CD14-positive monocyte (primary cell): Measurements from ENCODE around the gene C11orf42. TPM values are rescaled to one million over a fixed set of nuclear protein-coding genes. Genes with fewer than 3 reads are reported as not detected.

ENCODE experiments used
- DNase-seq, 3 donors: peaks; one replicate each; pipeline ENCODE4 v3.0.0-alpha.2; 2011 to 2022
- H2AFZ ChIP-seq: 2 replicates; pipeline ENCODE4 v1.6.0; 2012; ENCODE audit warnings: mild to moderate bottlenecking, low read depth, low read length, inconsistent platforms; ENCODE audit not compliant: insufficient read depth, poor library complexity, severe bottlenecking
- H3K27ac ChIP-seq, 2 donors: 1 replicate in 1 of 2; 2 replicates in 1 of 2; pipeline ENCODE4 v1.5.1; 2012 to 2013; ENCODE audit warnings: low read length in 2 of 2, control low read depth in 1 of 2, inconsistent platforms in 1 of 2, low read depth in 1 of 2, mild to moderate bottlenecking in 1 of 2
- H3K27me3 ChIP-seq, 2 donors: one replicate each; pipeline versions ENCODE4 v1.6.0 to v1.6.1; 2011 to 2013; ENCODE audit warnings: low read length in 2 of 2; ENCODE audit not compliant: control insufficient read depth in 2 of 2, insufficient read depth in 2 of 2
- H3K36me3 ChIP-seq, 2 donors: replicated peaks in 1 of 2; 1 replicate in 1 of 2; 2 replicates in 1 of 2; pipeline versions ENCODE4 v1.5.1 to v1.6.1; 2012 to 2013; ENCODE audit warnings: low read length in 2 of 2, control low read depth in 1 of 2, inconsistent platforms in 1 of 2, mild to moderate bottlenecking in 1 of 2; ENCODE audit not compliant: insufficient read depth in 2 of 2, control insufficient read depth in 1 of 2
- H3K4me1 ChIP-seq, 2 donors: 1 replicate in 1 of 2; 2 replicates in 1 of 2; pipeline versions ENCODE4 v1.5.1 to v1.6.1; 2012 to 2013; ENCODE audit warnings: low read length in 2 of 2, control low read depth in 1 of 2, inconsistent platforms in 1 of 2, mild to moderate bottlenecking in 1 of 2, moderate library complexity in 1 of 2; ENCODE audit not compliant: insufficient read depth in 2 of 2, control insufficient read depth in 1 of 2
- H3K4me2 ChIP-seq: replicated peaks from 2 replicates; pipeline ENCODE3; 2012; ENCODE audit warnings: low read length, moderate library complexity, mild to moderate bottlenecking; ENCODE audit not compliant: poor library complexity, severe bottlenecking; ENCODE audit errors: extremely low read depth
- H3K4me3 ChIP-seq, 3 experiments: fragments of 200-600 bp in 1 of 3; sonication (generic) in 1 of 3; replicated peaks in 1 of 3; 1 replicate in 2 of 3; 2 replicates in 1 of 3; pipeline ENCODE4 v1.5.1; 2011 to 2013; ENCODE audit warnings: low read length in 3 of 3, mild to moderate bottlenecking in 3 of 3, control low read depth in 2 of 3, low read depth in 2 of 3, inconsistent platforms in 1 of 3, moderate library complexity in 1 of 3
- H3K79me2 ChIP-seq: 2 replicates; pipeline ENCODE4 v1.6.0; 2012; ENCODE audit warnings: mild to moderate bottlenecking, control low read depth, inconsistent platforms, low read length, moderate library complexity; ENCODE audit not compliant: insufficient read depth
- H3K9ac ChIP-seq: 2 replicates; pipeline ENCODE4 v1.6.0; 2017; ENCODE audit warnings: low read length, mild to moderate bottlenecking; ENCODE audit not compliant: insufficient read depth, poor library complexity, severe bottlenecking
- H3K9me3 ChIP-seq, 2 donors: replicated peaks in 1 of 2; 1 replicate in 1 of 2; 2 replicates in 1 of 2; pipeline versions ENCODE4 v1.5.1 to v1.6.1; 2012 to 2013; ENCODE audit warnings: low read length in 2 of 2, control low read depth in 1 of 2; ENCODE audit not compliant: control insufficient read depth in 1 of 2, insufficient read depth in 1 of 2
- H4K20me1 ChIP-seq: 2 replicates; pipeline ENCODE4 v1.6.0; 2012; ENCODE audit warnings: mild to moderate bottlenecking, low read length, control low read depth, moderate library complexity; ENCODE audit not compliant: insufficient read depth
- H3K27ac Mint-ChIP-seq, 7 donors: one replicate each; pipeline ENCODE4 v1.8.0; 2020; ENCODE audit warnings: mild to moderate bottlenecking in 7 of 7, mixed read lengths in 7 of 7, moderate library complexity in 6 of 7, inconsistent platforms in 2 of 7
- H3K27me3 Mint-ChIP-seq, 3 donors: one replicate each; pipeline ENCODE4 v1.8.0; 2021 to 2022; ENCODE audit warnings: low read depth in 3 of 3, mild to moderate bottlenecking in 3 of 3, mixed read lengths in 3 of 3, moderate library complexity in 3 of 3, inconsistent platforms in 1 of 3
- H3K36me3 Mint-ChIP-seq, 2 donors: one replicate each; pipeline ENCODE4 v1.8.0; 2020; ENCODE audit warnings: mixed read lengths in 2 of 2, inconsistent platforms in 1 of 2, mild to moderate bottlenecking in 1 of 2
- H3K4me1 Mint-ChIP-seq: one replicate; pipeline ENCODE4 v1.8.0; 2020; ENCODE audit warnings: mild to moderate bottlenecking, mixed read lengths
- H3K4me3 Mint-ChIP-seq, 2 donors: one replicate each; pipeline ENCODE4 v1.8.0; 2020; ENCODE audit warnings: mild to moderate bottlenecking in 2 of 2, mixed read lengths in 2 of 2, moderate library complexity in 1 of 2
- H3K9me3 Mint-ChIP-seq, 7 donors: one replicate each; pipeline ENCODE4 v1.8.0; 2020 to 2022; ENCODE audit warnings: mixed read lengths in 7 of 7, mild to moderate bottlenecking in 6 of 7, moderate library complexity in 6 of 7, inconsistent platforms in 2 of 7
- CTCF ChIP-seq: fragments of 200-600 bp; IDR thresholded peaks from one replicate; pipeline ENCODE4 v1.8.0; 2022; ENCODE audit warnings: antibody characterized with exemption, mild to moderate bottlenecking
- WGBS: methylation state at CpG from one replicate; pipeline ENCODE4 v1.1.5; 2013; ENCODE audit warnings: missing lambda C conversion rate; ENCODE audit not compliant: insufficient coverage; 5-methylcytosine and 5-hydroxymethylcytosine counted together
- intact Hi-C, 2 donors: fragments of 100-400 bp; cut with micrococcal nuclease; formaldehyde crosslinking; loops; one replicate each; pipeline versions ENCODE4 v1.15.0 to v1.15.1; 2023
- polyA plus RNA-seq, 3 donors: library from polyadenylated mRNA; depleted of rRNA in 1 of 3; unstranded in 2 of 3; stranded (reverse) in 1 of 3; fragments of 300-500 nt in 2 of 3; fragments of >200 nt in 1 of 3; fragmentation: Illumina TruSeq in 2 of 3; gene quantifications; 1 replicate in 2 of 3; 2 replicates in 1 of 3; pipeline ENCODE4 v1.2.3, GENCODE V29; 2012 to 2021

Gene C11orf42
- polyA plus RNA-seq, 3 donors, result not detected

GRCh38 chr11:6225896-6226295 lies 20.5 kb downstream of the C11orf42 start:
- H3K27me3 ChIP-seq, result no peaks in the 10 kb centered on the region
- peaks cover 49 to 57% of the 10 kb centered on the region in 2 donors for H3K36me3 Mint-ChIP-seq
- peaks cover 28 to 53% of the 10 kb centered on the region in 2 donors for H3K36me3 ChIP-seq
- H3K27me3 Mint-ChIP-seq, result peaks cover 0 to 1% (median 0%) of the 10 kb centered on the region in 3 donors
- H4K20me1 ChIP-seq, result no peaks in the 10 kb centered on the region
- no peaks in the 10 kb centered on the region for H3K9me3 Mint-ChIP-seq
- peaks cover 48 to 72% of the 10 kb centered on the region in 2 donors for H3K4me1 ChIP-seq
- H3K9ac ChIP-seq, result no peak overlapping the region
- no peaks in the 10 kb centered on the region for H3K9me3 ChIP-seq
- DNase-seq, result peak; percentile 51 to 63 (median 58)
- H3K4me1 Mint-ChIP-seq, result peaks cover 69% of the 10 kb centered on the region
- H3K79me2 ChIP-seq, result peaks cover 80% of the 10 kb centered on the region
- no peak for TF ChIP-seq CTCF
- peak overlapping the region; percentile 2 to 74 for H3K27ac ChIP-seq
- H3K4me3 Mint-ChIP-seq, result peak overlapping the region in 1 of 2 donors; percentile 59
- peak overlapping the region; percentile 25 to 85 (median 82) for H3K27ac Mint-ChIP-seq
- H3K4me3 ChIP-seq, result peak overlapping the region in 1 of 3 experiments; percentile 35
- intact Hi-C loops, result no loop called here
- no peak overlapping the region for H2AFZ ChIP-seq
- no CpG with 5 or more reads among the region's 2 CpGs for WGBS
- peak overlapping the region; percentile 50 for H3K4me2 ChIP-seq

- intact Hi-C loops, result no loop called here
- Mint-ChIP-seq H3K27ac (peak overlapping the region in 1 of 7 donors; percentile 28), H3K4me1 (peaks cover 74% of the 10 kb centered on the region), H3K9me3 (no peaks in the 10 kb centered on the region), H3K4me3 (no peak overlapping the region), H3K27me3 (peaks cover 0 to 1% (median 0%) of the 10 kb centered on the region in 3 donors), H3K36me3 (peaks cover 37 to 52% of the 10 kb centered on the region in 2 donors)
- Histone ChIP-seq H2AFZ (no peak overlapping the region), H3K36me3 (peaks cover 9 to 26% of the 10 kb centered on the region in 2 donors), H3K4me1 (peaks cover 54 to 83% of the 10 kb centered on the region in 2 donors), H3K4me3 (no peak overlapping the region), H3K4me2 (no peak overlapping the region), H4K20me1 (no peaks in the 10 kb centered on the region), H3K27me3 (no peaks in the 10 kb centered on the region), H3K9ac (no peak overlapping the region), H3K9me3 (no peaks in the 10 kb centered on the region), H3K79me2 (peaks cover 100% of the 10 kb centered on the region), H3K27ac (no peak overlapping the region)
- DNase-seq, result no peak
- no peak for TF ChIP-seq CTCF
- 50% methylated on average over 2 of the region's 3 CpGs for WGBS
Observed at GRCh38 chr11:6228520-6228919, 23.2 kb downstream of the C11orf42 start.
